GM23338 (cell line): Measurements from ENCODE around the gene DNMT1. TPM values are rescaled to one million over a fixed set of nuclear protein-coding genes. Genes with fewer than 3 reads are reported as not detected.

Source experiments
- ATAC-seq: fragments of 200-7000 bp; cut with Tn5 transposase; 3 replicates; pipeline ENCODE4 v1.9.1; 2020
- DNase-seq: peaks from one replicate; pipeline ENCODE4 v3.0.0-alpha.2; 2015; ENCODE audit warnings: low spot score
- H2AFZ ChIP-seq: fragments of 200-600 bp; sonication (generic); 2 replicates; pipeline ENCODE4 v1.8.0; 2016; ENCODE audit warnings: antibody characterized with exemption, mild to moderate bottlenecking, moderate library complexity
- H3F3A ChIP-seq: fragments of 200-600 bp; sonication (generic); replicated peaks from 2 replicates; pipeline ENCODE4 v1.8.0; 2017; ENCODE audit warnings: antibody characterized with exemption, mixed run types, low read depth
- H3K27ac ChIP-seq: fragments of 200-600 bp; sonication (generic); 2 replicates; pipeline ENCODE4 v1.6.1; 2016; ENCODE audit warnings: low read depth
- H3K27me3 ChIP-seq: fragments of 200-600 bp; sonication (generic); 2 replicates; pipeline ENCODE4 v1.8.0; 2016; ENCODE audit warnings: mild to moderate bottlenecking, mixed run types, moderate library complexity; ENCODE audit not compliant: insufficient read depth
- H3K36me3 ChIP-seq: fragments of 200-600 bp; sonication (generic); 2 replicates; pipeline ENCODE4 v1.8.0; 2016; ENCODE audit warnings: mild to moderate bottlenecking; ENCODE audit not compliant: insufficient read depth
- H3K4me1 ChIP-seq: fragments of 200-600 bp; sonication (generic); 2 replicates; pipeline ENCODE4 v1.8.0; 2016; ENCODE audit warnings: mild to moderate bottlenecking, moderate library complexity; ENCODE audit not compliant: insufficient read depth
- H3K4me2 ChIP-seq: fragments of 200-600 bp; sonication (generic); 2 replicates; pipeline ENCODE4 v1.7.1; 2017; ENCODE audit warnings: mixed run types
- H3K4me3 ChIP-seq: fragments of 200-600 bp; sonication (generic); 2 replicates; pipeline ENCODE4 v1.6.1; 2016; ENCODE audit warnings: mixed run types
- H3K79me2 ChIP-seq: fragments of 200-600 bp; sonication (generic); replicated peaks from 2 replicates; pipeline ENCODE4 v1.8.0; 2017; ENCODE audit warnings: mild to moderate bottlenecking; ENCODE audit not compliant: insufficient read depth
- H3K9me2 ChIP-seq: fragments of 200-600 bp; sonication (generic); 2 replicates; pipeline ENCODE4 v1.8.0; 2017; ENCODE audit not compliant: insufficient read depth
- H4K20me1 ChIP-seq: fragments of 200-600 bp; sonication (generic); replicated peaks from 2 replicates; pipeline ENCODE4 v1.8.0; 2017; ENCODE audit warnings: mild to moderate bottlenecking; ENCODE audit not compliant: insufficient read depth
- H3K27ac Mint-ChIP-seq: 2 replicates; pipeline ENCODE4 v1.8.0; 2020; ENCODE audit warnings: inconsistent platforms, mild to moderate bottlenecking, moderate library complexity, mixed read lengths
- H3K27me3 Mint-ChIP-seq: 3 replicates; pipeline ENCODE4 v1.8.0; 2022; ENCODE audit warnings: low read depth, mild to moderate bottlenecking, moderate library complexity, mixed read lengths, inconsistent platforms; ENCODE audit not compliant: insufficient read depth, poor library complexity
- H3K36me3 Mint-ChIP-seq: 3 replicates; pipeline ENCODE4 v1.8.0; 2021; ENCODE audit warnings: low read depth, mild to moderate bottlenecking, inconsistent platforms, moderate library complexity, mixed read lengths
- H3K4me1 Mint-ChIP-seq: 3 replicates; pipeline ENCODE4 v1.8.0; 2020; ENCODE audit warnings: mild to moderate bottlenecking, inconsistent platforms, mixed read lengths
- H3K4me3 Mint-ChIP-seq: 3 replicates; pipeline ENCODE4 v1.8.0; 2021; ENCODE audit warnings: moderate library complexity, mild to moderate bottlenecking, inconsistent platforms, mixed read lengths
- H3K9me3 Mint-ChIP-seq: 3 replicates; pipeline ENCODE4 v1.8.0; 2020; ENCODE audit warnings: moderate library complexity, mild to moderate bottlenecking, inconsistent platforms, mixed read lengths
- CREB1 ChIP-seq: fragments of 250-450 bp; sonication (Bioruptor Pico); IDR thresholded peaks from 2 replicates; pipeline ENCODE4 v1.5.0; 2020; ENCODE audit warnings: low read depth, mild to moderate bottlenecking, moderate library complexity
- CTCF ChIP-seq, 2 experiments: fragments of 200-600 bp in 1 of 2; sonication (generic) in 1 of 2; conservative IDR thresholded peaks; 2 replicates each; pipeline versions ENCODE4 v1.5.1 to v1.6.1; 2016 to 2017; ENCODE audit warnings: antibody characterized with exemption in 2 of 2, low read depth in 2 of 2, mild to moderate bottlenecking in 2 of 2, moderate library complexity in 1 of 2
- EZH2 ChIP-seq: fragments of 200-600 bp; sonication (generic); IDR thresholded peaks from one replicate; pipeline ENCODE4 v1.8.0; 2017; ENCODE audit warnings: antibody characterized with exemption, mild to moderate bottlenecking, low read depth; ENCODE audit not compliant: unreplicated experiment
- EZH2phosphoT487 ChIP-seq: fragments of 200-600 bp; sonication (generic); IDR thresholded peaks from one replicate; pipeline ENCODE4 v1.8.1; 2018; ENCODE audit warnings: antibody characterized with exemption; ENCODE audit not compliant: unreplicated experiment
- NANOG ChIP-seq: IDR thresholded peaks from 2 replicates; pipeline ENCODE4 v1.6.1; 2016; ENCODE audit warnings: antibody characterized with exemption, borderline replicate concordance
- POLR2AphosphoS5 ChIP-seq: IDR thresholded peaks from 2 replicates; pipeline ENCODE4 v1.6.1; 2016; ENCODE audit warnings: antibody characterized with exemption, low read depth
- ZNF331 ChIP-seq: fragments of 250-450 bp; sonication (Bioruptor Pico); IDR thresholded peaks from 2 replicates; pipeline ENCODE4 v1.5.0; 2020; ENCODE audit warnings: low read depth, mild to moderate bottlenecking, moderate library complexity
- ZNF462 ChIP-seq: fragments of 250-450 bp; sonication (Bioruptor Pico); IDR thresholded peaks from 2 replicates; pipeline ENCODE4 v1.5.0; 2020; ENCODE audit warnings: mild to moderate bottlenecking, moderate library complexity
- polyA plus RNA-seq: library from polyadenylated mRNA; unstranded; fragments of >200 nt; fragmentation: Nextera tagmentation; extraction: Ambion mirVana; gene quantifications from 2 replicates; pipeline ENCODE4 v1.2.1, GENCODE V29; 2016
- total RNA-seq: library from RNA; depleted of rRNA; stranded (reverse); fragments of >200 nt; shearing (Covaris generic); gene quantifications from 2 replicates; pipeline ENCODE4 v1.2.3, GENCODE V29; 2014

Gene DNMT1
- total and polyA plus RNA-seq, 2 experiments from 2014 or later = 238 to 589 TPM

GRCh38 chr19:10166046-10166445 is 28.7 kb downstream of the DNMT1 start (continued):
- TF ChIP-seq ZNF462 (CRISPR knock-in tag) (no peak), CTCF (conservative IDR thresholded peaks at IDR 0.05; ENCODE audit: low read depth in 2 of 2) (no peak)

GRCh38 chr19:10163536-10163935 is 31.2 kb downstream of the DNMT1 start:
- ATAC-seq (no peak), DNase-seq (no peak)
- H3K4me2 ChIP-seq = no peak overlapping the region
- Mint-ChIP-seq H3K4me1 (no peaks in the 10 kb centered on the region), H3K27ac (peak overlapping the region; percentile 32; the same call in 1 of the 2 replicates), H3K9me3 (no peaks in the 10 kb centered on the region), H3K4me3 (no peak overlapping the region), H3K36me3 (peaks cover 86% of the 10 kb centered on the region), H3K27me3 (peaks cover 5% of the 10 kb centered on the region)
- no peaks in the 10 kb centered on the region for H3K9me2 ChIP-seq
- H3K27me3 ChIP-seq = no peaks in the 10 kb centered on the region
- H4K20me1 ChIP-seq = 0 out of 2 replicates have a peak, but pooled peaks cover 5% of the 10 kb centered on the region
- H3K36me3 ChIP-seq = peaks cover 70% of the 10 kb centered on the region
- 0 out of 2 replicates have a peak, but pooled peaks cover 9% of the 10 kb centered on the region for H3F3A ChIP-seq
- no peaks in the 10 kb centered on the region for H3K4me1 ChIP-seq
- no peak overlapping the region for H3K27ac ChIP-seq
- H2AFZ ChIP-seq = no peak overlapping the region
- no peaks in the 10 kb centered on the region for H3K79me2 ChIP-seq
- no peak overlapping the region for H3K4me3 ChIP-seq
- TF ChIP-seq CTCF (conservative IDR thresholded peaks at IDR 0.05; ENCODE audit: low read depth in 2 of 2) (no peak), CREB1 (CRISPR knock-in tag) (no peak), EZH2 (no peak), POLR2AphosphoS5 (no peak), NANOG (no peak), ZNF331 (CRISPR knock-in tag) (no peak), EZH2phosphoT487 (no peak)
